AG04449 (cell line): ENCODE measurements around the gene ADAMTS15.

Source experiments
- CTCF ChIA-PET: fragments of 350-600 bp; formaldehyde crosslinking; extraction: SDS; loops from one replicate; lab custom pipeline; 2021; ENCODE audit warnings: antibody characterized with exemption; lab: Yijun Ruan, JAX
- POLR2A ChIA-PET: fragments of 400-600, 350-600 bp; formaldehyde crosslinking; extraction: SDS; loops from one replicate; lab custom pipeline; 2020; ENCODE audit warnings: antibody characterized with exemption, inconsistent platforms; lab: Yijun Ruan, JAX
- DNase-seq: peaks from one replicate; pipeline ENCODE4 v3.0.0-alpha.2; 2010; ENCODE audit warnings: low read depth, low spot score
- H3K4me3 ChIP-seq: 2 replicates; pipeline ENCODE4 v1.5.1; 2011; ENCODE audit warnings: low read depth, mild to moderate bottlenecking, control low read depth, low read length
- CTCF ChIP-seq: IDR thresholded peaks from one replicate; pipeline ENCODE4 v1.5.1; 2011; ENCODE audit warnings: mild to moderate bottlenecking, moderate library complexity, low read length, control low read depth, inconsistent platforms; ENCODE audit not compliant: insufficient read depth; ENCODE audit errors: missing control alignments

The ADAMTS15 gene

GRCh38 chr11:130471731-130472433 lies 23.4 kb downstream of the ADAMTS15 start:
- ChIA-PET CTCF (interaction anchor here (1.5 kb wide), 1 partner anchor 390 kb away, joined by 7 read pairs; no protein-coding TSS in a partner anchor), POLR2A (no interaction called here)
- no peak overlapping the region for H3K4me3 ChIP-seq
- no peak for TF ChIP-seq CTCF
- DNase-seq, result no peak

GRCh38 chr11:130472434-130472961 lies 24.1 kb downstream of the ADAMTS15 start:
- POLR2A ChIA-PET, result no interaction called here
- TF ChIP-seq CTCF, result no peak
- no peak for DNase-seq
- CTCF ChIA-PET, result no interaction called here
- H3K4me3 ChIP-seq, result no peak overlapping the region

GRCh38 chr11:130473056-130473794 lies 24.8 kb downstream of the ADAMTS15 start:
- DNase-seq, result no peak
- no peak overlapping the region for H3K4me3 ChIP-seq
- ChIA-PET POLR2A (no interaction called here), CTCF (no interaction called here)
- no peak for TF ChIP-seq CTCF

- no peak for DNase-seq
- TF ChIP-seq CTCF, result no peak
- ChIA-PET CTCF (interaction anchor here (1.2 to 1.6 kb wide), 3 partner anchors 24 to 388 kb away, joined by 4 to 6 read pairs (median 5); no protein-coding TSS in a partner anchor), POLR2A (no interaction called here)
- no peak overlapping the region for H3K4me3 ChIP-seq
Measured at GRCh38 chr11:130473795-130474377, 25.4 kb downstream of the ADAMTS15 start.

- DNase-seq, result no peak
- H3K4me3 ChIP-seq, result no peak overlapping the region
- TF ChIP-seq CTCF, result no peak
- CTCF ChIA-PET, result interaction anchor here (0.7 to 1.6 kb wide), 4 partner anchors 25 to 387 kb away, joined by 3 to 6 read pairs (median 4); no protein-coding TSS in a partner anchor
- POLR2A ChIA-PET, result no interaction called here
Measured at GRCh38 chr11:130474637-130475400, 26.4 kb downstream of the ADAMTS15 start.
